Measurements from ENCODE around the gene RIT1.

- TF ChIP-seq CTCF (IDR thresholded peaks at IDR 0.05; ENCODE audit: poor library complexity, severe bottlenecking): peak; percentile 55
- no peak for TF ChIP-seq EZH2 (IDR thresholded peaks at IDR 0.05; ENCODE audit: borderline replicate concordance, insufficient read depth, low read length, poor library complexity, severe bottlenecking)
- peak; percentile 100 for TF ChIP-seq POLR2AphosphoS5 (IDR thresholded peaks at IDR 0.05)
- TF ChIP-seq REST (IDR thresholded peaks at IDR 0.05; ENCODE audit: borderline replicate concordance): peak; percentile 92
- TF ChIP-seq EP300 (conservative IDR thresholded peaks at IDR 0.05; ENCODE audit: poor library complexity, severe bottlenecking): peak; percentile 57
- peak; percentile 54 for TF ChIP-seq RAD21 (conservative IDR thresholded peaks at IDR 0.05)
- TF ChIP-seq SMC3 (conservative IDR thresholded peaks at IDR 0.05; ENCODE audit: poor library complexity): peak; percentile 56
- TF ChIP-seq TAF1 (IDR thresholded peaks at IDR 0.05; ENCODE audit: low read depth): no peak
- TF ChIP-seq MXI1 (conservative IDR thresholded peaks at IDR 0.05; ENCODE audit: poor library complexity, severe bottlenecking): peak; percentile 90
Measured at GRCh38 chr1:155934097-155934935, 23.2 kb upstream of the RIT1 start, which contains the start of gene KHDC4.

Data from neural cell (in vitro differentiated cells).